Fibroblast of skin of left quadriceps (primary cell): ENCODE results near the gene ERFE.
"Not testable (repeated sequence)": the region's sequence is repeated elsewhere in the genome, so short reads cannot be mapped to it uniquely, and the experiment has no call there.

ENCODE experiments used
- DNase-seq, 2 experiments: peaks; one replicate each; pipeline ENCODE4 v3.0.0-alpha.2; 2013; ENCODE audit warnings: low read depth in 2 of 2

ERFE gene

GRCh38 chr2:238158509-238159070 is at the start of gene ERFE:
Gene ERFE, plus strand, starts transcription at chr2:238158970. Its CDS starts 38 bp downstream, at chr2:238159008.
- no peak for DNase-seq

GRCh38 chr2:238113611-238114010 is 45.2 kb upstream of the ERFE start:
- no peak for DNase-seq

GRCh38 chr2:238114331-238114841 is 44.4 kb upstream of the ERFE start:
- DNase-seq, result no peak

- DNase-seq, result no peak
Measured at GRCh38 chr2:238114851-238115660, 43.7 kb upstream of the ERFE start.

GRCh38 chr2:238115709-238116108 is 43.1 kb upstream of the ERFE start:
- not testable (repeated sequence) for DNase-seq

GRCh38 chr2:238116298-238117198 is 42.2 kb upstream of the ERFE start:
- no peak for DNase-seq

GRCh38 chr2:238117199-238118154 is 41.3 kb upstream of the ERFE start:
- DNase-seq, result no peak

GRCh38 chr2:238119756-238120462 is 38.9 kb upstream of the ERFE start:
- no peak for DNase-seq

- DNase-seq, result peak in 1 of 2 experiments; percentile 7
Measured at GRCh38 chr2:238120463-238121298, 38.1 kb upstream of the ERFE start.

GRCh38 chr2:238121511-238122286 is 37.1 kb upstream of the ERFE start:
- DNase-seq, result no peak

- DNase-seq, result no peak
Measured at GRCh38 chr2:238122287-238123217, 36.2 kb upstream of the ERFE start.

- DNase-seq, result no peak
Measured at GRCh38 chr2:238123218-238123971, 35.4 kb upstream of the ERFE start.

- DNase-seq, result no peak
Measured at GRCh38 chr2:238123991-238124470, 34.7 kb upstream of the ERFE start.

GRCh38 chr2:238124488-238125126 is 34.2 kb upstream of the ERFE start:
- DNase-seq, result no peak

- DNase-seq, result no peak
Measured at GRCh38 chr2:238125127-238125885, 33.5 kb upstream of the ERFE start.
